ENCODE data around the gene PRPF38B. TPM values are rescaled to one million over a fixed set of nuclear protein-coding genes. Genes with fewer than 3 reads are reported as not detected.

Gene PRPF38B
- total and polyA plus RNA-seq, 2 of the 8 experiments (the other 6 are each of a cell fraction or from before 2014, with no cell fraction given) = 16.6 to 50.6 TPM

DNA sequence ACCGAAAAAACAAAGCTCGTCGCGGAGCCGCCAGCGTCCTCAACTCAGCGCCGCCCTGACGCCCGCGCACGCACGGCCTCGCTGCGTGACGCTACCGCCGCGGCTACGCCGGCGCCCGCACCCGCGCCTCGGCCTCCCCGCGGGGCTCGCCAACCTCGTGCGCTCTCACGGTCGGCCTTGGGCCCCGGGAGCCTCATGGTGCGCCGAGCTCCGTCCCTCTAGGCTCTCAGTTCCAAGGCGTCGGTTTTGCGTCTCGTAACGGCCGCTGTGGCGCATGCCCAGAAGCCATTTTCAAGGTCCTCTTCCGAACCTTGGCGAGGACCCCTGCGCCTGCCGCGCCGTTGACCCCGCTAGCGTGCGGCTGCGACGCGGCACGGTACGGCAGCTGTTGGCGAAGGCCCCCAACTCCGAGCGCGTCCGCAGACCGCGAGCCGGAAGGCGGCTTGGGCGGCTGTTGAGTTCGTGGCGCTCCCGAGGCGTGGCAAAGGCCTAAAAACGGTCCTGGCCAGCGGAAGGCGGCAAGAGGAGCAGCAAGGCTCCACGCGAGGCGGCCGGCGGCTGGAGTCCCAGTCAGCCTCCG is 31.0 kb upstream of the PRPF38B start, which contains the start of gene HENMT1 (continued):
- TF ChIP-seq TBP (IDR thresholded peaks at IDR 0.05; ENCODE audit: low read depth, low read length) = no peak; the same call in 1 of the 2 replicates
- TF ChIP-seq, protein P1, sequence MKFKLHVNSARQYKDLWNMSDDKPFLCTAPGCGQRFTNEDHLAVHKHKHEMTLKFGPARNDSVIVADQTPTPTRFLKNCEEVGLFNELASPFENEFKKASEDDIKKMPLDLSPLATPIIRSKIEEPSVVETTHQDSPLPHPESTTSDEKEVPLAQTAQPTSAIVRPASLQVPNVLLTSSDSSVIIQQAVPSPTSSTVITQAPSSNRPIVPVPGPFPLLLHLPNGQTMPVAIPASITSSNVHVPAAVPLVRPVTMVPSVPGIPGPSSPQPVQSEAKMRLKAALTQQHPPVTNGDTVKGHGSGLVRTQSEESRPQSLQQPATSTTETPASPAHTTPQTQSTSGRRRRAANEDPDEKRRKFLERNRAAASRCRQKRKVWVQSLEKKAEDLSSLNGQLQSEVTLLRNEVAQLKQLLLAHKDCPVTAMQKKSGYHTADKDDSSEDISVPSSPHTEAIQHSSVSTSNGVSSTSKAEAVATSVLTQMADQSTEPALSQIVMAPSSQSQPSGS (IDR thresholded peaks at IDR 0.05; ENCODE audit: low read length) = no peak
- peak; percentile 15; the same call in 1 of the 2 replicates for TF ChIP-seq NRF1 (IDR thresholded peaks at IDR 0.05; ENCODE audit: low read depth, low read length)
- TF ChIP-seq TCF12 (IDR thresholded peaks at IDR 0.05; ENCODE audit: low read depth, low read length) = no peak
- peak; percentile 91 for TF ChIP-seq MAX (IDR thresholded peaks at IDR 0.05)
- no peak for TF ChIP-seq JUN (IDR thresholded peaks at IDR 0.05; ENCODE audit: low read depth, low read length)
- no peak for TF ChIP-seq CTBP2 (IDR thresholded peaks at IDR 0.05; ENCODE audit: borderline replicate concordance, insufficient read depth, insufficient read length, low read length)
- no peak for TF ChIP-seq POU5F1 (IDR thresholded peaks at IDR 0.05; ENCODE audit: low read depth, low read length)
- TF ChIP-seq RXRA (IDR thresholded peaks at IDR 0.05; ENCODE audit: insufficient read depth, low read depth, low read length) = no peak
- TF ChIP-seq RFX5 (IDR thresholded peaks at IDR 0.05; ENCODE audit: borderline replicate concordance, low read depth, low read length) = no peak
- no peak for TF ChIP-seq SP2 (IDR thresholded peaks at IDR 0.05; ENCODE audit: low read length)
- no peak for TF ChIP-seq KDM1A (IDR thresholded peaks at IDR 0.05; ENCODE audit: borderline replicate concordance, low read length)
- TF ChIP-seq SIN3A (conservative IDR thresholded peaks at IDR 0.05 in 1 of 2, IDR thresholded peaks at IDR 0.05 in 1 of 2; ENCODE audit: low read depth in 1 of 2, low read length in 2 of 2) = no peak
- peak; percentile 71 for TF ChIP-seq TAF1 (IDR thresholded peaks at IDR 0.05; ENCODE audit: low read depth, low read length)
- no peak for TF ChIP-seq SP4 (IDR thresholded peaks at IDR 0.05; ENCODE audit: low read length)
- TF ChIP-seq ASH2L (IDR thresholded peaks at IDR 0.05; ENCODE audit: low read length) = peak; percentile 28
- TF ChIP-seq USF2 (IDR thresholded peaks at IDR 0.05; ENCODE audit: low read length) = no peak
- TF ChIP-seq RNF2 (IDR thresholded peaks at IDR 0.05; ENCODE audit: borderline replicate concordance, low read depth, low read length, missing control alignments, poor library complexity, severe bottlenecking) = no peak
- TF ChIP-seq SUZ12 (IDR thresholded peaks at IDR 0.05; ENCODE audit: low read length) = no peak

Measured in H1 (cell line).